Left lung (tissue), 10 donors: ENCODE results near the gene FOXD2. TPM values are rescaled to one million over a fixed set of nuclear protein-coding genes. Genes with fewer than 3 reads are reported as not detected.

Source experiments
- ATAC-seq: fragments of 200-7000 bp; cut with Tn5 transposase; one replicate; pipeline ENCODE4 v1.9.1; 2020; ENCODE audit warnings: moderate library complexity
- DNase-seq, 4 donors: peaks; one replicate each; pipeline ENCODE4 v3.0.0-alpha.2; 2013 to 2020
- H3K27ac ChIP-seq, 2 donors: fragments of 200-600 bp; sonication (generic) in 1 of 2; one replicate each; pipeline versions ENCODE4 v1.5.0 to v1.8.0; 2020 to 2021
- H3K27me3 ChIP-seq, 2 donors: fragments of 200-600 bp; sonication (generic) in 1 of 2; one replicate each; pipeline versions ENCODE4 v1.5.0 to v1.8.0; 2020 to 2021
- H3K36me3 ChIP-seq, 2 donors: fragments of 200-600 bp; sonication (generic) in 1 of 2; one replicate each; pipeline versions ENCODE4 v1.5.0 to v1.8.0; 2020 to 2021
- H3K4me1 ChIP-seq, 2 donors: fragments of 200-600 bp; one replicate each; pipeline ENCODE4 v1.8.0; 2021
- H3K4me3 ChIP-seq, 2 donors: fragments of 200-600 bp; sonication (generic) in 1 of 2; one replicate each; pipeline versions ENCODE4 v1.5.0 to v1.8.0; 2020 to 2021; ENCODE audit warnings: mild to moderate bottlenecking in 1 of 2
- H3K9me3 ChIP-seq, 2 donors: fragments of 200-600 bp; sonication (generic) in 1 of 2; one replicate each; pipeline versions ENCODE4 v1.5.0 to v1.8.0; 2020 to 2021
- CTCF ChIP-seq, 2 donors: fragments of 200-600 bp; sonication (generic) in 1 of 2; IDR thresholded peaks; one replicate each; pipeline versions ENCODE4 v1.5.0 to v1.8.0; 2021; ENCODE audit warnings: antibody characterized with exemption in 2 of 2
- intact Hi-C, 2 donors: fragments of 100-400 bp; cut with DNase I; formaldehyde crosslinking; loops; one replicate each; pipeline versions ENCODE4 v1.11.2 to v1.14.2; 2022
- polyA plus RNA-seq, 6 donors: library from polyadenylated mRNA; unstranded; fragments of 120-200 nt; gene quantifications; one replicate each; pipeline ENCODE4 v1.2.1, GENCODE V29; 2013; ENCODE audit not compliant: insufficient read length in 6 of 6
- total RNA-seq, 2 donors: library from RNA; stranded (reverse); fragmentation: NEBNext Ultra II Directional; extraction: Animal tissue kit (Norgen Biotek cat#: 25700); gene quantifications; one replicate each; pipeline ENCODE4 v1.2.1, GENCODE V29; 2021
- donor health status: DM: no; HTN: yes; CAD: no.
- donor health status: DM: no; HTN: no; CAD: no.

The FOXD2 gene
- total and polyA plus RNA-seq, 8 donors: 0.29 to 0.46 (median 0.35) TPM

- no peaks in the 10 kb centered on the region for H3K4me1 ChIP-seq
- ATAC-seq: no peak
These were observed 44.7 kb upstream of the FOXD2 start for GRCh38 chr1:47393141-47393540.

DNA sequence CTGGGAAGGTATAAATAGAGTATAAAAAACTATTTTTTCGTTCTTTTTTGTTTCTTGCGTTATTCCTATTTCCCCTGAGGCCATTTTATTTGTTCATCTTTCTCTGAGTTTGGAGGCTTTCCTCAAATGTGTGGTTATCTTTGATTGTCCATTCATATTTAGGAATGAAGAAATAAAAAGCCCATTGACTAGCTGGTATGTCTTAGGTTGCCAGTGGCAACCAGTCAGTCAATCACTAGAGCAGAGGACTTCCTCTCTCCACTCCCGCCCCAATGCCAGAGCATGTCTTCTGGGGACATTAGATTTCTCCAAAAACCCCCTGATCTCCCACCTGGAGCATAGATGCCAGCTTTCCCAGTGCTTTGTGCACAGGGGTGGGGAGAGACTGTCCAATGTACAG lies 42.4 kb upstream of the FOXD2 start:
- no peaks in the 10 kb centered on the region for H3K9me3 ChIP-seq
- no peak overlapping the region for H3K4me3 ChIP-seq
- H3K4me1 ChIP-seq: no peaks in the 10 kb centered on the region
- DNase-seq: no peak
- no peak for TF ChIP-seq CTCF (IDR thresholded peaks at IDR 0.05)
- H3K36me3 ChIP-seq: no peaks in the 10 kb centered on the region
- intact Hi-C loops: no loop called here
- ATAC-seq: no peak
- H3K27ac ChIP-seq: no peak overlapping the region
- peaks cover 0 to 44% of the 10 kb centered on the region in 2 donors for H3K27me3 ChIP-seq

More at GRCh38 chr1:47393141-47393540, 44.7 kb upstream of the FOXD2 start:
- Histone ChIP-seq H3K27ac (no peak overlapping the region), H3K36me3 (no peaks in the 10 kb centered on the region), H3K4me3 (no peak overlapping the region), H3K27me3 (peaks cover 0 to 34% of the 10 kb centered on the region in 2 donors), H3K9me3 (no peaks in the 10 kb centered on the region)
- intact Hi-C loops: no loop called here
- no peak for DNase-seq
- no peak for TF ChIP-seq CTCF (IDR thresholded peaks at IDR 0.05)

- Histone ChIP-seq H3K27me3 (peaks cover 0 to 38% of the 10 kb centered on the region in 2 donors), H3K9me3 (no peaks in the 10 kb centered on the region), H3K27ac (no peak overlapping the region), H3K36me3 (no peaks in the 10 kb centered on the region), H3K4me3 (no peak overlapping the region), H3K4me1 (no peaks in the 10 kb centered on the region)
- ATAC-seq (no peak), DNase-seq (no peak)
- intact Hi-C loops: no loop called here
- TF ChIP-seq CTCF (IDR thresholded peaks at IDR 0.05): no peak
These were observed 41.1 kb upstream of the FOXD2 start for GRCh38 chr1:47396671-47397196.

GRCh38 chr1:47399138-47399845 lies 38.6 kb upstream of the FOXD2 start:
- H3K4me1 ChIP-seq: no peaks in the 10 kb centered on the region
- ATAC-seq (no peak), DNase-seq (no peak)

GRCh38 chr1:47399846-47400155 lies 38.0 kb upstream of the FOXD2 start:
- Histone ChIP-seq H3K27me3 (peaks cover 0 to 17% of the 10 kb centered on the region in 2 donors), H3K27ac (no peak overlapping the region), H3K9me3 (no peaks in the 10 kb centered on the region), H3K4me1 (no peaks in the 10 kb centered on the region), H3K4me3 (no peak overlapping the region), H3K36me3 (no peaks in the 10 kb centered on the region)
- intact Hi-C loops: no loop called here
- no peak for DNase-seq
- TF ChIP-seq CTCF (IDR thresholded peaks at IDR 0.05): no peak
- ATAC-seq: no peak

More at GRCh38 chr1:47399138-47399845, 38.6 kb upstream of the FOXD2 start:
- no peaks in the 10 kb centered on the region for H3K9me3 ChIP-seq
- no peak overlapping the region for H3K27ac ChIP-seq
- TF ChIP-seq CTCF (IDR thresholded peaks at IDR 0.05): no peak
- H3K36me3 ChIP-seq: no peaks in the 10 kb centered on the region
- H3K4me3 ChIP-seq: no peak overlapping the region
- intact Hi-C loops: no loop called here
- peaks cover 0 to 17% of the 10 kb centered on the region in 2 donors for H3K27me3 ChIP-seq
